NCI-H1694 (cell line): ENCODE measurements around the gene GRAMD2A.
"Not testable (repeated sequence)": the region's sequence is repeated elsewhere in the genome, so short reads cannot be mapped to it uniquely, and the experiment has no call there.

Experiments
- DNase-seq: peaks from one replicate; lab custom pipeline; 2025; lab: John Stamatoyannopoulos, UW

The GRAMD2A gene

DNA sequence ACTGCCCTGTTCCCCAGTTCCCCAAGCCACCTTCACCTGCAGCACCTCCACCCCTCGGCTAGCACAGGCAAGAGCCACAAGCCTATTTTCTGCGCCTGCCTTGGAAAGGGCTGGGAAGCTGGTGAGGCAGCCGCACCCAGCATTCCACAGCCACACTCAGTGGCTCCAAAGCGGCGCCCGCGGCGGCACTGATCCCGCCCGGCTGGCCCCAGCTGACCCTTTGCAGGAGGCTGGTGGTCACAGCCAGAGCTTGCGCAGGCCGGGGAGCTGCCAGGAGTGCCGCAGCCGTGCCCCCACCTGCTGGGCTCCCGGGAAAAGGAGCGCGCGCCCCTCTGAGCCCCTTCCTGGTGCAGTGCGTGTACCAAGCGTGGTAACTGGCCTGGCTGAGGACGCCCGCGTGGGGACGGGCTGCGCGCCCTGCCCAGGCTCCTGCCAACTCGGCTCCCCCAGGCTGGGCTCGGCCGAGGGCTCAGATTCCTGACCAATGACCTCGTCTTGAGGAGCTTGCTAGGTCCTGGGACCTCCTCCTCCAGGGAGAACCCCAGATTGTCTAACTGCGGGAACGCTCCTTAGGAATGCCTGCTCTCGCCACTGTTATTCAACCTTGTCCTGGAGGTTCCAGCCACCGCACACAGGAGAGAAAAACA, 13.3 kb downstream of the GRAMD2A start:
- no peak for DNase-seq

- DNase-seq = no peak
Measured at GRCh38 chr15:72183781-72184164, 13.8 kb downstream of the GRAMD2A start.

DNA sequence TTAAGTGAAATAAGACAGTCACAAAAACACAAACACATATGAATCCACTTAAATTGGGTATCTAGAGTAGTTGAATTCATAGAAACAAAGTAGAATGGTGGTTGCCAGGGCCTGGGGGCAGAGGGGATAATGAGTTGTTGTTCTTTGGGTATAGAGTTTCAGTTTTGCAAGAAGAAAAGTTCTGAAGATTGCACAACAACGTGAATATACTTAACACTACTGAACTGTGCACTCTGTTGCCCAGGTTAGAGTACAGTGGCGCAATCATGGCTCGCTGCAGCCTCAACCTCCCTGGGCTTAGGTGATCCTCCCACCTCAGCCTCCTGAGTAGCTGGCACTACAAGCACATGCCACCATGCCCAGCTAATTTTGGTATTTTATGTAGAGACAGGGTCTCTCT, 14.9 kb downstream of the GRAMD2A start:
- DNase-seq = no peak

GRCh38 chr15:72182244-72182643, 15.3 kb downstream of the GRAMD2A start:
- DNase-seq = no peak

DNA sequence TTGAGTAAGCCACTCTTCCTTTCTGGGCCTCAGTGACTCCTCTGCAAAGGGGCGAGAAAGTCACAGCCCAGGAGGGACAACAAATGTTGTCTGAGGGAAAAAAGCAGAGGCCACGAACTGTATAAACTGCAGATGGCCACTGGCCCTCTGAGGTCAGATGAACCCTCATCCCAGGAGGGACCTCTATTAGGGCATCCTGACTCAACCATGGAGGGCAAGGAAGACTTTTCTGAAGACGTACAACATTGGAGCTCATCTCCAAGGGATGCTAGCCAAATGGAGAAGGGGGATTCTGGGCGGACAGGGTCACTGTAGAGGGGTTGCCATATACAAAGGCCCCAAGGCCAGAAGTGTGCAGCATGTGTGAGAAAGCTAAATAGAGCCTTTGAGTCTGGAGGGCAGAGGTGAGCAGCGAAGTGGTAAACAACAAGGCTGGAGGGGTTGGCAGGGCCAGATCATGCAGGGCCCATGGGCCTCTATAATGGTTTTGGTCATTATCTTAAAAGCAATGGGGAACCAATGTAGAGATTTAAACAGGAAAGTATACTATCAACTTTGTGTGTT, 16.7 kb downstream of the GRAMD2A start:
- no peak for DNase-seq

DNA sequence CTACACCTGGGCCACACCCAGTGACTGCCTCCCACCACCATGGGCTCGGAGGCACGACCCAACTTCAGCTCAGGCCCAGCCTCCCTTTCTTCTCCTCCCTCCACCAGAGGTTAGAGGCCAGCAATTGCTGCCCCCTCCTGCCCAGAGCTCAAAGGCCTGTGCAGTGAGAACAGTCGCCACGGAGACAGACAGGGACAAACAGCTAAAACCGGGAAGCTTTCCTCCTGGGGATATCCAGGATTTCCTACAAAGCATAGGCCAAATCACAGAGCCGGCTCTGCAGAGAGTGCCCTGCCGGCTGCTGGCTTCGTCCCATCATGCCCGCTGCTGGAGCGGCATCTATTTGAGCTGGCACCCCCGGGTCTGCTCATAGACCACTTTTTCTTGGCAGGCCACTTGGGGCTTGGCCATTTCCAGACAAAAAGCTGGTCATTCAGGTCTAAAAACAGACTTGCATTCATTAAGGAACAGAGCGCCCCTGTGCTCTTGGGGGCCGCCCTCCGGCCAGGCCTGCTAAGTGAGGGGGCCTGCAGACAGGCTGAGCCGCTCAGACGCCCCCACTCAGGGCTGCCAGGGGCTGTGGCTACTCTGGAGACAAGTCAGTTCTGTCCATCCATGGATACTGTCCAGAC, 17.5 kb downstream of the GRAMD2A start:
- DNase-seq = no peak

GRCh38 chr15:72178976-72179585, 18.5 kb downstream of the GRAMD2A start:
- no peak for DNase-seq

GRCh38 chr15:72176743-72177142, 20.8 kb downstream of the GRAMD2A start:
- DNase-seq = no peak

DNA sequence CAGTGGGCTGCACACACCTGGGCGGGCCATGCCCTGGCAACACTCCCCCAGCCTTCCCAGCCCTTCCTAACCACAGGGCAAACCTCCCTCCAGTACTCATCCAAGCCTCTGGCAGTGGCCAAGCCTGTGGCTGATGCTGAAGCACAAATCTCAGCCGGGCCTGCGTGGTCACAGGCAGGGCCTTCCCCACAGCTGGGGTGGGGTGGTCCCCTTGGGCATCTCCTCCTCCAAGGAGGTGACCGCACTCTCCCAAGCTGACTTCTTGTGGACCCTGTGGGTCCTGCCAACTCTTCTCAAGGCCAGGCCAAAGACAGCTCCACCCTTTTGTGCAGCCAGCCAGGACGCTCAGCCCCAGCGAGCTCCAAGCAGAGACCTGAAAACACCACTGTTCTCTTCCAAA, 21.4 kb downstream of the GRAMD2A start:
- DNase-seq = no peak

DNA sequence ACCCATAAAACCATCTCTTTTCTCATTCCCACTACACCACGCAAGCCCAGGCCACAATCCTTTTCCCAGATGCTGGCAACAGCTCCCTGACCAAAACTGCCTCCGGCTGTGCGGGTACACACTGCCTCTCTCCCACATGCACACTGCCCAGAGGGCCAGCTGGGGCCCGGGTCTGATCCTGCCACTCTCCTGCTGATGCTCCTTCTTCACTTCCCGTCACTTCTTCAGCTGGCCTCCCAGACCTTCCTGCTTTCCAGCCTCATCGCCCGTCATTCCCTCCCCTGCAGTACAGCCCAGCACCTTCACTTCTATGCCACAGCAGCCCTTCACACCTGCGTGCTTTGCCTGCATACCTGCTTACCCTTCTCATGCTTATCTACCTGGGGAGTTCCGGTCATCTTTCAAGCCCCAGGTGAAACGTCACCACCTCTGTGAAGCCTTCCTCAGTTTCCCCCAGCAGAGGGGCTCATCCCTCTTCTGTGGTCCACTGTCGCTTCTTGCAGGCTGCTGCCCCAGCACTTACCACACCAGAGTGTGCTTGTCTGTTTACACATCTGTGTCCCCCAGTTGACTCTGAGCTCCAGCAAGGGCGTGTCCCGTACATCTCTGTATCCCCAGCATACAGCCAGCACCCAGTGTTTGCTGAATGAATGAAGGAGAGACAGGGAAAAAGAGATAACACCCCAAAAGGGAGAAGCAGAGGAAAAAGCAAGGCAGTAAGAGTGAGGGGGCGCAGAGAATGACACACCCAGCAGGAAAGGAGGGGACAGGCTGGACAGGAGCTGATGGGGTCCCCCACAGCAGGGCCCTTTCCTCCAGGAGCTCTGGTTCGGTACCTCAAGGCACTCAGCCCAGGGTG, 22.2 kb downstream of the GRAMD2A start:
- no peak for DNase-seq

GRCh38 chr15:72174551-72175165, 22.9 kb downstream of the GRAMD2A start:
- no peak for DNase-seq

DNA sequence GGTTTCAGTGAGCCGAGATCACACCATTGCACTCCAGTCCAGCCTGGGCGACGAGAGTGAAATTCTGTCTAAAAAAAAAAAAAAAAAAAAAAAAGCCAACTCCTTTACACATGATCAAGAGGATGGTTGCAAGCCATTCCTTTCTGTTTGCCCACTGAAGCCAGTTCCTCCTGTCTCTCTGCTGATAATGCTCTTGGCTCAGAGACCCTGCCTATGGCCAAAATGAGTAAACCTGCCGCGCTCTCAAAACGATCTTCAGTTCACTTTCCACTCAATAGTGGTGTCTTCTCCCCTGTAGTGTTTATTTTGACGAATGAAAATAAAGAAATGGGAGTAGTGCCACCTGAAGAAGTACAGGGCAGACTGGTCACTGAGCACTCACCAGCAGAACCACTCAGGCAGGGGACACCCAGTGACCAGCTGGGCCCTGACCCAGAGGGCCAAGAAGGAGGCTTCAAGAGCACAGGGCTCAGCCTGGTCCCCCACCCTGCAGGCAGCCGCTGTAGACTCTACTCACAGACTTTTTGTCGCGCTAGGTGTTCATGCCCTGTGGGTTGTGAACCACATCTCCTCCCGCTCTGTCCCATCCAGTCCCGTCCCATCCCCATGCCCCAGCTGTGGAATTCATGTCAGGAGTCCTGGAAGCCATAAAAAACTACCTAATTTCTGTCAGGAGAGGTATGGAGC, 23.6 kb downstream of the GRAMD2A start:
- DNase-seq = no peak

GRCh38 chr15:72173401-72173800, 24.2 kb downstream of the GRAMD2A start:
- DNase-seq = no peak

GRCh38 chr15:72172796-72173195, 24.8 kb downstream of the GRAMD2A start:
- no peak for DNase-seq

GRCh38 chr15:72171978-72172377, 25.6 kb downstream of the GRAMD2A start:
- DNase-seq = not testable (repeated sequence)

DNA sequence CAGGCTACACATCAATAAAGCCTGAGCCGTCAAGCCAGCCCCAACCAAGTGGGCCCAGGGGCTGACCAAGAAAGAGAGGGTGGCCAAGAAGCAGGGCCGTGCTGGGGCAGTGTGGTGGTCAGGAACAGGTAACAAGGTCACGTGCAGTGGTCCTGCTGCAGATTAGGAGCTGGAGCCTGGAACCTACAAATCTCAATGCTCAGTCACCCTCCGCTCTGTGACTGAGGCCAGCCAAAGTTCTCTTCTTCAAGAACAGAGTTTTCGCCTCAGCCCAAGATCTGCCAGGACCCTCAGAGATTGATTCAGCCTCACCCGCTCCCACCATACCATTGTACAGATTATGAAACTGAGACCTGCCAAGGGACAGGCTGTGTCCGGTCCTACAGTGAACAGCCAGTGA, 26.9 kb downstream of the GRAMD2A start:
- DNase-seq = no peak

- no peak for DNase-seq
Measured at GRCh38 chr15:72169921-72170611, 27.5 kb downstream of the GRAMD2A start.

- DNase-seq = no peak
Measured at GRCh38 chr15:72169236-72169920, 28.2 kb downstream of the GRAMD2A start.

GRCh38 chr15:72168808-72169190, 28.8 kb downstream of the GRAMD2A start:
- no peak for DNase-seq
